Gastroesophageal sphincter (tissue), 4 donors: ENCODE results near the gene RMDN2. TPM values are rescaled to one million over a fixed set of nuclear protein-coding genes. Genes with fewer than 3 reads are reported as not detected.
"Not testable (repeated sequence)": the region's sequence is repeated elsewhere in the genome, so short reads cannot be mapped to it uniquely, and the experiment has no call there.

ENCODE experiments used
- ATAC-seq: fragments of 150-250 bp; one replicate; pipeline ENCODE4 v1.9.1; 2016; ENCODE audit warnings: mild to moderate bottlenecking, moderate library complexity
- H3K27ac ChIP-seq, 4 donors: fragments of 200-600 bp; sonication (generic) in 3 of 4; 1 replicate in 3 of 4; 2 replicates in 1 of 4; pipeline ENCODE4 v1.5.1; 2016 to 2019
- H3K27me3 ChIP-seq: fragments of 200-600 bp; sonication (generic); one replicate; pipeline ENCODE4 v1.5.1; 2019
- H3K36me3 ChIP-seq, 2 donors: fragments of 200-600 bp; sonication (generic); one replicate each; pipeline ENCODE4 v1.5.1; 2019; ENCODE audit warnings: control low read depth in 1 of 2
- H3K4me1 ChIP-seq, 3 donors: fragments of 200-600 bp; sonication (generic); 1 replicate in 2 of 3; 2 replicates in 1 of 3; pipeline ENCODE4 v1.5.1; 2016 to 2019; ENCODE audit warnings: control low read depth in 2 of 3
- H3K4me3 ChIP-seq, 2 donors: fragments of 200-600 bp; sonication (generic); one replicate each; pipeline ENCODE4 v1.5.1; 2019; ENCODE audit warnings: mild to moderate bottlenecking in 1 of 2, moderate library complexity in 1 of 2
- H3K9me3 ChIP-seq, 3 donors: fragments of 200-600 bp; sonication (generic); one replicate each; pipeline ENCODE4 v1.5.1; 2017 to 2019; ENCODE audit warnings: control low read depth in 2 of 3
- CTCF ChIP-seq, 4 experiments: fragments of 200-600 bp in 2 of 4; fragments of 450-650 bp in 2 of 4; sonication (generic) in 1 of 4; IDR thresholded peaks; one replicate each; pipeline ENCODE4 v1.5.1; 2017 to 2019; ENCODE audit warnings: antibody characterized with exemption in 4 of 4, mild to moderate bottlenecking in 2 of 4, moderate library complexity in 2 of 4
- EP300 ChIP-seq: sonication (generic); formaldehyde crosslinking; IDR thresholded peaks from one replicate; pipeline ENCODE4 v1.6.1; 2017; ENCODE audit warnings: antibody characterized with exemption, mild to moderate bottlenecking
- POLR2A ChIP-seq, 2 donors: fragments of 450-650 bp; IDR thresholded peaks; one replicate each; pipeline ENCODE4 v1.6.1; 2017; ENCODE audit warnings: antibody characterized with exemption in 2 of 2, mild to moderate bottlenecking in 2 of 2, moderate library complexity in 1 of 2
- POLR2AphosphoS5 ChIP-seq: sonication (generic); formaldehyde crosslinking; IDR thresholded peaks from one replicate; pipeline ENCODE4 v1.6.1; 2017; ENCODE audit warnings: antibody characterized with exemption
- WGBS, 2 donors: methylation state at CpG; one replicate each; pipeline ENCODE4 v1.1.5; 2018; ENCODE audit warnings: low coverage in 1 of 2; 5-methylcytosine and 5-hydroxymethylcytosine counted together
- total RNA-seq, 4 donors: library from RNA; depleted of rRNA; stranded (reverse); fragments of >200 nt; gene quantifications; one replicate each; pipeline ENCODE4 v1.1.0, GENCODE V29; 2016

RMDN2 gene
- total RNA-seq, 4 donors from 2014 or later: 9.3 to 12.5 (median 11.4) TPM

- Histone ChIP-seq H3K4me1 (no peaks in the 10 kb centered on the region), H3K9me3 (peaks cover 0 to 5% (median 0%) of the 10 kb centered on the region in 3 donors), H3K27ac (no peak overlapping the region), H3K27me3 (no peaks in the 10 kb centered on the region), H3K36me3 (no peaks in the 10 kb centered on the region), H3K4me3 (no peak overlapping the region)
- TF ChIP-seq CTCF (IDR thresholded peaks at IDR 0.05) (no peak), POLR2AphosphoS5 (no peak), POLR2A (IDR thresholded peaks at IDR 0.05) (no peak), EP300 (no peak)
- no peak for ATAC-seq
- 93 to 100% methylated on average over 2 of the region's 2 CpGs for WGBS, 2 donors
These were observed 19.2 kb downstream of the RMDN2 start for GRCh38 chr2:37944268-37944667.

GRCh38 chr2:37947306-37947705, 22.2 kb downstream of the RMDN2 start:
- TF ChIP-seq EP300 (no peak), POLR2A (IDR thresholded peaks at IDR 0.05) (no peak), POLR2AphosphoS5 (no peak), CTCF (IDR thresholded peaks at IDR 0.05) (no peak)
- H3K9me3 ChIP-seq: no peaks in the 10 kb centered on the region
- no peaks in the 10 kb centered on the region for H3K36me3 ChIP-seq
- no peaks in the 10 kb centered on the region for H3K4me1 ChIP-seq
- WGBS, 2 donors: 89 to 100% methylated on average over 1 of the region's 1 CpG
- no peak overlapping the region for H3K4me3 ChIP-seq
- ATAC-seq: no peak
- H3K27me3 ChIP-seq: no peaks in the 10 kb centered on the region
- no peak overlapping the region for H3K27ac ChIP-seq

- not testable (repeated sequence) for H3K4me3 ChIP-seq, H3K4me1 ChIP-seq, H3K27ac ChIP-seq, H3K9me3 ChIP-seq, H3K36me3 ChIP-seq, H3K27me3 ChIP-seq, ATAC-seq
- 83 to 85% methylated on average over 1 to 2 of the region's 7 CpGs for WGBS, 2 donors
These were observed 37.1 kb downstream of the RMDN2 start for GRCh38 chr2:37962018-37962739.

- H3K4me1 ChIP-seq, ATAC-seq, H3K36me3 ChIP-seq, H3K4me3 ChIP-seq, H3K27ac ChIP-seq, H3K27me3 ChIP-seq, H3K9me3 ChIP-seq: not testable (repeated sequence)
- whole genome bisulfite sequencing, 2 donors: 71 to 100% methylated on average over 1 to 7 of the region's 9 CpGs
These were observed 37.6 kb downstream of the RMDN2 start for GRCh38 chr2:37962740-37963121.

DNA sequence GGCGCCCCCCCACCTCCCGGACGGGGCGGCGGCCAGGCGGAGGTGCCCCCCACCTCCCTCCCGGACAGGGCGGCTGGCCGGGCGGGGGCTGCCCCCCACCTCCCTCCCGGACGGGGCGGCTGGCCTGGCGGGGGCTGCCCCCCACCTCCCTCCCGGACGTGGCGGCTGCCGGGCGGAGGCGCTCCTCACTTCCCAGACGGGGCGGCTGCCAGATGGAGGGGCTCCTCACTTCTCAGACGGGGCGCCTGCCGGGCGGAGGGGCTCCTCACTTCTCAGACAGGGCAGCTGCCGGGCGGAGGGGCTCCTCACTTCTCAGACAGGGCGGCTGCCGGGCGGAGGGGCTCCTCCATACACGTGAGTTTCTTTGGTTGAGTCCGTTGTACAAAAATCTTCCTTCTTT, 38.8 kb downstream of the RMDN2 start:
- H3K4me1 ChIP-seq, H3K27ac ChIP-seq, H3K27me3 ChIP-seq, H3K9me3 ChIP-seq, H3K4me3 ChIP-seq, H3K36me3 ChIP-seq, ATAC-seq: not testable (repeated sequence)
- WGBS, 2 donors: 98% methylated on average over 7 of the region's 33 CpGs; no CpG with 5 or more reads in 1 of the 2 donors

DNA sequence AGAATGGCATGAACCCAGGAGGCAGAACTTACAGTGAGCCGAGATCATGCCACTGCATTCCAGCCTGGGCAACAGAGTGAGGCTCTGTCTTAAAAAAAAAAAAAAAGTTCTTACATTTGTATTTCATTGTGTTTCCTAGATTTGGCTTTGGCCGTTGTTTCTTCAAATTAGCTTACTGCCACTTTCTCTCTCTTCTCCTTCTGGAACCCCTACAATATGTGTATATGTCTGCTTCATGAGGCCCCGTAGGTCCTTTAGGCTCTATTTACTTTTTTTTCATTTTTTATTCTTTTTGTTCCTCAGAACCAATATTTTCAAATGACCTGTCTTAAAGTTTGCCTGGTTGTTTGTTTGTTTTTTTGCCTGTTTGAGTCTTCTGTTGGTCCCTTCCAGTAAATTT, 41.2 kb downstream of the RMDN2 start:
- H3K27ac ChIP-seq: no peak overlapping the region

More for the DNA sequence above, 41.2 kb downstream of the RMDN2 start:
- TF ChIP-seq EP300: no peak
- TF ChIP-seq CTCF (IDR thresholded peaks at IDR 0.05): no peak
- no peak for TF ChIP-seq POLR2AphosphoS5
- no peak for TF ChIP-seq POLR2A (IDR thresholded peaks at IDR 0.05)
- Histone ChIP-seq H3K9me3 (no peaks in the 10 kb centered on the region), H3K27me3 (no peaks in the 10 kb centered on the region), H3K4me3 (no peak overlapping the region), H3K4me1 (no peaks in the 10 kb centered on the region), H3K36me3 (no peaks in the 10 kb centered on the region)
- WGBS, 2 donors: 50 to 88% methylated on average over 1 to 3 of the region's 3 CpGs
- no peak for ATAC-seq
